Measurements from ENCODE around the gene NRAP.

Gene NRAP

DNA sequence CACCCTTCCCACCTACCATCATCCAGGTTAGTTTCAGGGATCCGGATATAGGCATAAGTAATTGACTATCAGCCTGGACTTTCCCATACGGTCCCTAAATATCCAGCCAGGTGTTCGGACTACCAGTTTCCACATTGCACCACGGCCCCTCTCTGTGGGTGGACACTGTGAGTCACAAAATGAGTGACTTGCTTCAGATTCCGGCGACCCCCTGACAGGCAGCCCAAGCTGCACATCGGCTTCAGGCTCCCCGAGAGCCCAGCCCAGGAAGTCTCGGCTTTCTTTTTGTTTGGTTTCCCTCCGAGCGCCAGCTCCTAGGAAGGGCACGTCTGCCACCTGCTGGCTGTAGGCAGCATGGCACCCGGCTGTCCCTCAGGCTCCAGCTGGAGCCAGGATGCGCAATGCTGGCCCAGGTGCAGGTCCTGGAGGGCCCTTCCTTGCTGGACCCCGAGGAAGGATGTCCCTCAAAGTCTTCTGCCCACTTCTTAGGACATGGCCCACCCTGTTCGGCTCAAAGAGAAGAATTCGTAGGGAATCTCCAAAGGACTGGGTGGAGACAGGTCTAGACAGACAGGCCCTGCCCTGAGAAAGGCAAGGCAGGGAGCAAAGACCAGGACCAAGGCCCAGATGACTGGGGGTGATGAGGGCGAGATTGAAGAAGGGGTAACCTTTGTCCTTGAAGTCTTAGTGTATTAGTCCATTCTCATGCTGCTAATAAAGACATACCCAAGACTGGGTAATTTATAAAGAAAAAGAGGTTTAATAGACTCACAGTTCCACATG lies 100.3 kb downstream of the NRAP start:
- FAIRE-seq (no peak), DNase-seq (ENCODE audit: insufficient read length, low spot score) (peak; percentile 73)

DNA sequence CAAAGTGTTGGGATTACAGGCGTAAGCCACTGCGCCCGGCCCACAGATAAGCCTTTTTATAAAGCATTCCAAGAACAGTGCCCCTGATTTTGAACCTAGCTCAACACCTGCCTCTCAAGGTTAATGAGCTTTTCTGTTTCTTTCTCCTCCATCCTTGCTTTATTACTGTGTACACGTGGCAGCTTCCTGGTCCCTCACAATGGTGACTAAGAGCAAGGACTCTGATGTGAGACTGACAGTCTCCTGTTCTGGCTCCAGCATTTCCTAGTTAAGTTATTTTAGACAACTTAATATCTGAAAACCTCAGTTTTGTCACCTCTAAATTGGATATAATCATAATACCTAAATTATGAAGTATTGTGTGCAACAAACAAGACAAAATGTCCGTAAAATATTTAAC lies 101.1 kb downstream of the NRAP start:
- no peak for FAIRE-seq
- DNase-seq (ENCODE audit: insufficient read length, low spot score), result no peak

DNA sequence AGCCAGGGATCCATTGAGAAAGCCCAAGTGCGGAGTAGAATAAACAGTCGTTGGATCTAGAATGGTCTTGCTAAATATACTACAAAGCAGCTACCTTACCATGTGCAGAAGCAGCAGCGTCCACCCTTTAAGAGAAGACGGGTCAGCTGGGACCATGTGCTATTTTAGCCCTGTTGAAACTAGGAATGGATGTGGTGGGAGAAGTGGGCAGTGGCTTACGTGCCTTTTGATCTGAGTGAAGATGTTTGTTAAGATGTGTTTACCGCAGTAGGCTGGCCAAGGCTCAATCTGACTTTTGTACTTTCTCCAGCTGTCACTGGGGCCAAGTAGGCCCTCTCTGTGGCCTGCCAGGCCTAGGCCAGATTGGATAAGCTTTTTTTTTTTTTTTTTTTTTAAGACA lies 101.8 kb downstream of the NRAP start:
- DNase-seq (ENCODE audit: insufficient read length, low spot score), result no peak
- no peak for FAIRE-seq

DNA sequence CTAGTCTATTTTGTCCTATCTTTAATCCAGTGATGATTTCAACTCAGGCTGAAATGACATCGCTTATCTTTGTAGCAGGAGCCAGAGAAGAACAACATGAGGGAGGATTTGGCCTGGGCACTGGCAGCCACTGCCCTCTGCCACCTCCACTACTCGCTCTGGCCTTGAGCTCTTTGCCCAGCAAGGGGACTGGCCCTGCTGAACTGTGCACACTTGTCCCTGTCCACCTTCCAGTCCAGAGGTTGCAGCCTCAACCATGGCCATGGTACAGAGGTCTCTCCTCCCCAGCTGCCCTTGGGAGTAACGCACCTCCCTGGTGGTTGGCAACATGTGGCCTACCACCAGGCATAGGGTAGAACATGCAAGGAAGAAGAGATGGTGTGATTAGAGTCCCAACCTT lies 102.6 kb downstream of the NRAP start:
- FAIRE-seq, result no peak
- DNase-seq (ENCODE audit: insufficient read length, low spot score), result no peak

DNA sequence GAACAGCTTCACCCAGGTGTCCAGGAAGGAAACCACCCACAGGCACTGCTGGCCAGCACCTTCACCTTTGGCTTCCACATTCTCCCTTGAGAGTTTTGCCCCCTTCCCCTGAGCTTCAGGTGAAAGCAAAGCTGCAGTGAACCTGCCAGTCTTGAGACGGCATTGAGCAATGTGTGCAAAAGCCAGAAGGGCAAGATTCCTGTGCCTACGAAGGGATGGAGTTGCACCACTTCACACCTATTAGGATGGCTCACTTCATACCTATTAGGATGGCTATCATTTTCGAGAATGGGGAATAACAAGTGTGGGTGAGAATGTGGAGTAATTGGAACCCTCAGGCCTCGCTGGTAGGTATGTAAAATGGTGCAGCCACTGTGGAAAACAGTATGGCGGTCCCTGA lies 103.8 kb downstream of the NRAP start:
- DNase-seq (ENCODE audit: insufficient read length, low spot score) (no peak), FAIRE-seq (no peak)

DNA sequence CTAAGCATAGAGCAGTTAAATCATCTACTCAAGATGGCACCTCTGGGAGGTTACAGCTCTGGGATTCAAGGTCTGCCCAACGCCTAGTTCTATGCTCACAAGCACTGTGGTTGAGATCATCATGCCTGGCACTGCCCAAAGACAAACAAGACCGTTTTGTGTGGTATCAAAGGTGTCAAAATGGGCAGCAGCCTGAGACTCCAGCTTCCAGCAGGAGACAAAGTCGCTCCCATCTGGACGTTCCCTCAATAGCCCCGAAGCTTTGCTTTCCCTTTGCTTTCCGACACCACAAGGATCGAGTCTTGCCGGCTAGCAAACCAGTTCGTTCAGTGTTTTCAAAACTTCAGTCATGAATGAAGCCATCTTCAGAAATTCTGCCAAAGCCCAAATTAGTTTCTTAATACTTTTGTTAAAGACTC lies 105.9 kb downstream of the NRAP start:
- FAIRE-seq, result no peak
- no peak for DNase-seq (ENCODE audit: insufficient read length, low spot score)

DNA sequence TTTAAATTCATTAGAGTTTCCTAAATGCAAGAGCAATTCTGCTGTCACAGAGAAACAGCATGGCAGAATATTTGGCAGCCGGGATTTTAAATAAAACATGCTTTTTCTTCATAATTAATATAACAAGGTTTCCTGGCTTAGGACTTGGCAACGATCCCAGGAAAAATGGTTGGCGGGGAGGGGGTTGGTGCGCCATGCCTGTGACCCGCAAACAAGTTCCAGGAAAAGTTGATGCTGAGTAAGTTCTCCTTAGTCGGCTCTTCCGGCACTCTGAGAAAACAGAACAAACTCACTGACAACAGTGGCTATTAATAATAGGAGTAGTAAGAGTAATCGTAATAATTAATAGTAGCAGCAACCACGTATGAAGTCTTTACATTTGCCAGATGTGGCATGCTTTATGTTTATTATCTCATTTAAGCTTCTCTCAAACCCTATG lies 106.4 kb downstream of the NRAP start:
- DNase-seq (ENCODE audit: insufficient read length, low spot score) (no peak), FAIRE-seq (no peak)

DNA sequence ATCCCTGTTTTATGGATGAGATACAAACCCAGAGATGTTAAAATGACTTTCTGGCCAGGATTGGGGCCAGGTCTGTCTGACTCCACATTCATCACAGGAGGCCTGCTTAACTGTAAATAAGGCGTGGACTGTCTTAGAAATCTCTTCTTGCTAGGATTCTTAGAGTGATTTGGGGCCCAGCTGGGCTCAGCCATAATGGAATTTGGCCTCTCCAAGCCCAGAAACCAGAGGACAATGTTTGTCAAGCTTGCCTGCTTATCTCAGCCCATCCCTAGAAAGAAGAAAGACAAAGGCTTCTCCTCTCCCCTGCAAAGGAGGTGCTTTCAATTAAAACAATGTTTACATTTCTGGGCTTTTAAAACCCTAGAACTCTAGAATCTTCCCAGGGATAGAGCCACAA lies 108.1 kb downstream of the NRAP start:
- DNase-seq (ENCODE audit: insufficient read length, low spot score) (no peak), FAIRE-seq (no peak)

DNA sequence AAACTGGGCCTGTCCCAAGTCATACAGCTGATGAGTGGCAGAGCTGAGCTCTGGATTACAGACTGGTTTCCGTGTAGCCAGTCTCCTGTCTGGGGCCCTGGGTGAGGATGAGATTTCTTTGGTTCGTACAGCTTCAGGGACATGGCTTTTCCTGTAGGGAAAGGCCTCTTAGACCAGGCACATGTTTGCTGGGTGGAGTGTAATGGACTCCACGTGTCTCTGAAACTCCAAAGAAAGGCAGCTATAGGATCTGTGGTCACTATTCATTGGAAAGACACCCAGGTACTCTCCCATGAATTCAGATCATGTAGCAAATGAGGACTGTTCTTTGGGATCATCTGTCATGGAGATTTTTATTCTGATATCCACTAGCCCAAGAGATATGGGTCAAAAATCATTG lies 108.6 kb downstream of the NRAP start:
- DNase-seq (ENCODE audit: insufficient read length, low spot score), result no peak
- FAIRE-seq, result no peak

DNA sequence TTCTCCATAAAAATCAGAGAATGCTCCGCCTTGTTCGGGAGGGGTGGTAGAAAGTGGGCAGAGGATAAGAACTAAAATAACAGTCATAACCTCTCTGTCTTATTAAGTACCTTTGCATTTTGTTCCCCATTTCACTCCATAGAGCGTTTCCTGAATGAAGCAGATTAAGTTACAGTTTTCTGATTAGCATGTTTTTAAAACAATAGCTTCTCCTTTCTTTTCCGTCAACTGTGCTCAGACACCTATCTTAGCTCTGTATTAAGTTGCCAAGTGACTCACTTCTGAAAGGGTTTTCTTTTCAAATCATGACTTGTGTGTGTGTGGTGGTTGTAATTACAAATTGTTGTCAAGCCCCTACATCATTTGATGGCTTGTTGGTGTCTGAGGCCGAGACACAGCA lies 109.6 kb downstream of the NRAP start:
- DNase-seq (ENCODE audit: insufficient read length, low spot score) (no peak), FAIRE-seq (no peak)

DNA sequence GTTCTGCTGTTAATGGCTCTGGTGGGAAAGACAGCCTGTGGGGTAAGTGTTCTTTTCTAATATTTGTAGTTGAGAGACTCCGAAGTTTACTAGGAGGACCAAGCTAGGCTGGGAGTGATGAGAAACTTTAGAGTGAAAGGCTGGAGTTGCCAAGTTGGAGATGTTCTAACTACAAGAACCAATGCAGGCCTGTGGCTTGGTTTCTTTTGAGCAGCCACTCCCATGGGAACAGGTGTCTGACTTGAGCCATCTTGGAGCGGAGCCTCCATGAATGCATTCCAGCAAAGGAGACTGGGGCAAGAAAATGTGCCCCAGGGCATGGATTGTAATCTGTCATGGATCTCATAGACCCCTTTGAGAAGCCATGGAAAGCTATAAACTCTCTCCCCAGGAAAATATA lies 110.7 kb downstream of the NRAP start:
- FAIRE-seq, result no peak
- DNase-seq (ENCODE audit: insufficient read length, low spot score), result no peak

DNA sequence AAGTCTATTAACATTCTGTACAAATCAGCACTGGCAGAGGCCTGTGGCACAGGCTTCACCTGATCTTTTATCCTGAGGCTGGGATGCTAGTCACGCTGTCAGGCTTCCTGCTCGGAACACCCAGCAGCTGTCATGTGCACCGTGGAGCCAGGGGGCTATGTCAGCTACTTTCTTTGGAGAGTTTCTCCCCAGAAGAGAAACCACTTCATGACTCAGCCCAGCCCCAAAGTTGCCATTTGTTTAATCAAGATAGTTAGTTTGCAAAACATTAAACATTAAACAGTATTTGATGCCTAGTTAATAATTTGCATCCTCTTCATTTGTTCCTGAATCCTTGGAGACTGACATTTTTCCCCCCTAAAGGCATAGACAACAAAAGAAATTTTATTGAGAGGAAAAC lies 111.1 kb downstream of the NRAP start, which contains the start of gene HABP2:
Gene HABP2, plus strand, starts transcription at position 353 of the 400 bp plus-strand sequence. CDS start 69 bp downstream, outside the sequence.
- FAIRE-seq, result no peak
- no peak for DNase-seq (ENCODE audit: insufficient read length, low spot score)

DNA sequence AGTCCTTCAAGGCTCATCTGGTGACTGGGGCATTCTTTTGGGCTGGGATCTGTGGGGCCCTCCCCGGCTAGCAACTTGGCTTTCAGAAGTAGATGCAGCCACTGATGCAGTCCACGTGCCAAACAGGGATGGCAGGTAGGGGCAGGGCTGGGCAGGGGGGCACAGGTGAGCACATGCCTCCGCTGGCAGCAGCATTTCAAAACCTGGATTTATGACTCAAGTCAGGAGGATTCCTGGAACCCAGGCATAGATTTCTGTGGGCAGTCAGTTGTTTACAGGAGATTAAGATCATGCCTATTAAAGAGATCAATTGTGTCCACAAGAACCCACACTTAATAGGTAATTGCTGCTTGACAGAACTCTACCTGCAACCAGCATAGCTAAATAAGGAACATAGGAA lies 111.8 kb downstream of the NRAP start:
- FAIRE-seq (no peak), DNase-seq (ENCODE audit: insufficient read length, low spot score) (no peak)

DNA sequence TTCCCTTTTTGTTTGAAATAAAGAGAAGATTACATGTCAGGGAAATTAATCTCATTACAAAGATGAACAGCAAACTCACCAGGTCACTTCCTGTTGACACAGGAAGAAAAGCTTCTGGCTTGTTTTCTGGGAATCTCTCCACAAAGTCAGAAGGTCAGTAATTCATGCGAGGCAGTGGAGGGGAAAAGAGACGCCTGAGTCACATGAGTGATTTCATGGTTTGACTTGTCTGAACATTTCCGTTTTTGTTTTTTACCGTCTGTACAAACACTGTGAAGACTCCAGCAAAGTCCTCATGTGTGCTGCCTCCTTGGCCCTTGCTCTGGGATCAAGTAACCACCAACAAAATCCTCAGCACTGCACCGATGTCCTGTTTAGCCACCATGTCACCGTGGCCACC lies 113.5 kb downstream of the NRAP start:
- DNase-seq (ENCODE audit: insufficient read length, low spot score) (no peak), FAIRE-seq (no peak)

DNA sequence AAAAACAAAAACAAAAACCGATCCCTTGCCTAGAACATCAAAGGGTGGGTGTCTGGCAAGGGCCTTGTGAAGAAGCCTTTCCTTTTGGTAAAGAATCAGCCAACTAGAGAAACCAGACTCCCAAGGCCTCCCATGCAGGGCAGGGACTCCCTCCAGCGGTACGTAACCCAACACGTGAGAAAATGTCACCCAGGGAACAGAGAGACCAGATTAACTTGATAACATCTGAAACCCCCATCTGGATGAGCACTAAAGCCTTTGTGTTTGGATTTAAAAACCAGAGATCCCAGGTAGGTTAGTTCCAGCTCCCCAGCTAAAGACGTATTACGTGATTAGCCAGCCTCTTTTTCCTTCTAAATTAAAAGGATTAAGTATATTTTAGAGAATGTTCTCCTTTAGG lies 114.0 kb downstream of the NRAP start:
- no peak for FAIRE-seq

DNA sequence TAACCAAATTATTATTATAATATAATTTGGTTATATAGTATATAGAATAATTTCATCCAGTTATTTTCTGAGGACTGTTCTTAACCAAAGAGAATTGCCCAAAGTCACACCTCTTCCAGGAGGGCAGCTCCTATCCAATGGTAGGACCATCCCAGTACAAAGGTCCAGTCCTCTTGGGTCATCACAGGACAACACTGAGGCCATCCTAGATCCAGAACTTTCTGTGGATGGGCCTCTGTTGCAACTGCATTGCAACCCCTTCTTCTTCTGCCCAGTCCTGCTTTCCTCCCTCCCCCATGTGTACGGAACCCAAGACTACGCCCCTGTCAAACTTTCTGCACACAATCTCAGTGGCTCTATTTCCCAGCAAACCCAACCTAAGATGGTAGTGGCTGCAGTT lies 116.4 kb downstream of the NRAP start:
- DNase-seq (ENCODE audit: insufficient read length, low spot score) (no peak), FAIRE-seq (no peak)

More for the DNA sequence above, 114.0 kb downstream of the NRAP start:
- DNase-seq (ENCODE audit: insufficient read length, low spot score), result no peak

DNA sequence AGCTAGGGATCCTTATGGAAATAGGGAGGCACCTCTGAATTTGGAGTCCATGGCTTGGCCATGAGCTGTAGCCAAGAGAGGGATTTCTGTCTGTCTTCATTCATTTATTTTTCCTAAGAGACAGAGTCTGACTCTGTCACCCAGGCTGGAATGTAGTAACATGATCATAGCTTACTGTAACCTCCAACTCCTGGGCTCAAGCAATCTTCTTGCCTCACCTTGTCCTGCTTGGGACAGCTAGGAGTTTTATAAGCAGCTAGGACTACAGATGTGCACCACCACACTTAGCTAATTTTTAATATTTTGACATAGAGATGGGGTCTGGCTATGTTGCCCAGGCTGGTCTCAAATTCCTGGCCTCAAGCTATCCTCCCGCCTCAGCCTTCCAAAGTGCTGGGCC lies 119.4 kb downstream of the NRAP start:
- FAIRE-seq (no peak), DNase-seq (ENCODE audit: insufficient read length, low spot score) (no peak)

DNA sequence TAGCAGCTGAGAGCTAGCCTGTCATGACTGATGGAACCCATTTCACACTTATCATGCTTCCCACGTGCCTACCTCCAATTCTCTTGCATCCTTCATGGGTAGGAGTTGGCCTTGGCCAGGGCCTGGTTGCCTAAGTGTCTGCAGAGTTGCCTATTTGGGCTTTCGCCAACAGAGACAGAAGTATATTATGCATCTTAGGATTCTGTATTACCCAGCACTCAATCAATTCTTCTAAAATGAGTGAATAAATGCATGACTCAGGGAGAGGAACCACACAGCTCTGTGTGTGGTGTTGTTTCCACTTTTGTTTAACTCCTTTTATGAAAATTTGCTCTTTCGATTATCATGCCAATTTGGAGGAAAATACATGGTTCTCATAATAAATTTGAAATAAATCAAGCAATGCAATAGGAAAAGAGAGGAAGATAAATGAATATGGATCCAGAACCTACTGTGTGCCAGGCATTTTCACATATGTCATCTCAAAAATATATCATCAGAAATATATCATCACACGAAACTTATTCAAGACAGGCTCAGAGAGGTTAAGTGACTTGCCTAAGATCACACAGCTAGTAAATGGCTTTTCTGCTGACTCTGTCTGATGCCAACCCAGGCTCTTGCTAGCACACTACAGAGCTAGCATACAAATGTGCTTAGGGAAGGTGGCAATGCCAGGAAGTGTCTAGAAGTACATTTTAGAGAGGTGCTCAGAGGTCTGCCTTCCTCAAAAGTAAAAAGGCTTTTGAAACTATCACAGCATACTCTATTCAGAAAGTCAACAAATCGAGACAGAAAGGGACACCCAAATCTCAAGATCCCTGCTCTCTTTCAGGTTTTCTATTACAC lies 120.5 kb downstream of the NRAP start:
- no peak for FAIRE-seq

DNA sequence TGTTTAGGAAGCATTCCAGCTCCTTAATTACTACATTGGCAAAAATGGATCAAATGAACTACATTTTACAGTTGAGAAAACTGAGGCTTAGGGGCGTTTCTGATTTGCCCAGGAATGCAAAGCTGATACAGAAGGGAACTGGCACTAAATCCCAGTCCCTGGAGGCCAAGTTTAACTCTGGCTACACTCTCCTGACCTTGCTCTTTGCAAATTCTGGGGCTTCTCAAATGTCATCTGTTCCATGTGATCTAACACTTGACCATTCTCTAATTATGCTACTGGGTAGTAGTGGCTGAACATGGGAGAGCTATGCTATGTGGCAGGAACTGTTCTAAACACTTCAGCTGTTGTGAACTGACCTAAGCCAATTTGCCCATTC lies 122.3 kb downstream of the NRAP start:
- DNase-seq (ENCODE audit: insufficient read length, low spot score) (no peak), FAIRE-seq (no peak)

More for the DNA sequence above, 120.5 kb downstream of the NRAP start:
- no peak for DNase-seq (ENCODE audit: insufficient read length, low spot score)

DNA sequence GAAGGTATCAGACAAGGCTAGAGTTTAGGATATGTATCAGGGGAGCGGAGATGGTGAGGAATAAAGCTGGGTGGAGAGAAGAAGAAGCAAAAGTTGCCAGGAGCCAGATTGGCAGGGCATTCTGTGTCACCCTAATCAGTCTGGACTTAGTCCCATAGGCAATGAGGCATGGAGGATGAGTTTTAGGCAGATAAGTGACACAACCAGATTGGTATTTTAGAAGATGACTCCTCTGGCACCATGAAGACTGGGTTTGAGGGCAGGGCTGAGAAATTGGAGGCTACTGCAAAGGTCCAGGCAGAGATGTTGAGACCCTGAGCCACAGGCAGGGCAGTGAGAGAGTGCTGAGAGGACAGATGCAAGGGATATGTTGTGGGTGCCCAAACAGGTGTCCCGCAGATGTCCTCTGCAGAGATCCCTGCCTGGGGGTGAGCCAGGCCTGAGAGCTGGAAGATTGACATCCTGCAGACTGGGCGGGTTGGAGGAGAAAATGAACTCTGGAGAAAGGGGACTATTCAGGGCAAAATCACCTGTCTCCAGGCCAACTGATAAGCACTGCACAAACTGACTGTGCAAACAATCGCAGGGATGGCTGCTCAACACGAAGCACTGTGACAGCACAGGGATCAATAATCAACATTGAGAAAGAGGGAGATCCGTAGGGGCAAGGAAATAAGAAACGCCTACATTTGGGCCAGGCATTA lies 122.8 kb downstream of the NRAP start:
- no peak for FAIRE-seq
- DNase-seq (ENCODE audit: insufficient read length, low spot score), result no peak

DNA sequence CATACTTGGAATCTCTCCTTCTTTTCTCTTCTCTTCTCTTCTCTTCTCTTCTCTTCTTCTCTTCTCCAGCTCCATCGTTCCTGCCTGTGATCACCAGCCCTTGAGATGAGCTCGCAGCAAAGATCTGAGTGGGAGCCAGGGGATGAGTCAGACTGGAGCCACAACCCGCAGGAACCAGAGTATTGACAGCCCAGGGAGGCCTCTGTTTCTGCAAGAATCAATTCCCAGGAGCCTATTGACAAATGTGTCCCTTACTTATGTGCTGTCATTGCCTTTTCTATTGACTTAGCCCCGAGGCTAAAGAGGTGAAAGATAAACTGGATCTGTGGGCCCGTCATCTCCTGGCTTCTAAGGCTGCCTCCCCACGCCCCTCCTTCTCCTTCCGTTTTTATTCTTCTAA lies 124.1 kb downstream of the NRAP start:
- DNase-seq (ENCODE audit: insufficient read length, low spot score) (peak; percentile 21), FAIRE-seq (no peak)
